Measurements from ENCODE around the gene ZNF230.

ZNF230 gene

GRCh38 chr19:43983544-43983911 is 19.2 kb upstream of the ZNF230 start:
- peak overlapping the region; percentile 96 for H3K4me3 ChIP-seq (ENCODE audit: low read length)
- TF ChIP-seq CTCF (IDR thresholded peaks at IDR 0.05; ENCODE audit: insufficient read depth, low read depth, low read length, missing control alignments) = no peak
- no peak for DNase-seq (ENCODE audit: low read depth)

GRCh38 chr19:43983912-43984686 is 18.7 kb upstream of the ZNF230 start, which contains the start of gene ZNF155:
ZNF155 (plus strand) TSS chr19:43984188; CDS start chr19:43988544, 4,356 bp downstream.
- peak; percentile 96 for DNase-seq (ENCODE audit: low read depth)
- peak within 1 kb of the TSS; percentile 96 for H3K4me3 ChIP-seq (ENCODE audit: low read length)
- no peak for TF ChIP-seq CTCF (IDR thresholded peaks at IDR 0.05; ENCODE audit: insufficient read depth, low read depth, low read length, missing control alignments)

- DNase-seq (ENCODE audit: low read depth) = no peak
- TF ChIP-seq CTCF (IDR thresholded peaks at IDR 0.05; ENCODE audit: insufficient read depth, low read depth, low read length, missing control alignments) = no peak
- peak overlapping the region; percentile 96 for H3K4me3 ChIP-seq (ENCODE audit: low read length)
These were observed 18.1 kb upstream of the ZNF230 start for GRCh38 chr19:43984687-43985000.

- H3K4me3 ChIP-seq (ENCODE audit: low read length) = no peak overlapping the region
- DNase-seq (ENCODE audit: low read depth) = no peak
- TF ChIP-seq CTCF (IDR thresholded peaks at IDR 0.05; ENCODE audit: insufficient read depth, low read depth, low read length, missing control alignments) = no peak
These were observed 5.0 kb upstream of the ZNF230 start for GRCh38 chr19:43997631-43998290.

GRCh38 chr19:44002212-44002565 is 568 bp upstream of the ZNF230 start:
- DNase-seq (ENCODE audit: low read depth) = no peak
- no peak for TF ChIP-seq CTCF (IDR thresholded peaks at IDR 0.05; ENCODE audit: insufficient read depth, low read depth, low read length, missing control alignments)
- peak overlapping the region; percentile 98 for H3K4me3 ChIP-seq (ENCODE audit: low read length)

- DNase-seq (ENCODE audit: low read depth) = peak; percentile 20
- TF ChIP-seq CTCF (IDR thresholded peaks at IDR 0.05; ENCODE audit: insufficient read depth, low read depth, low read length, missing control alignments) = no peak
These were observed 778 bp downstream of the ZNF230 start for GRCh38 chr19:44003461-44004009.

More at GRCh38 chr19:44003461-44004009, 778 bp downstream of the ZNF230 start:
- peak overlapping the region; percentile 98 for H3K4me3 ChIP-seq (ENCODE audit: low read length)

All from epithelial cell of esophagus (primary cell).